ENCODE data around the gene LCP2. TPM values are rescaled to one million over a fixed set of nuclear protein-coding genes. Genes with fewer than 3 reads are reported as not detected.
A peak's percentile ranks its signal among the peaks of the same experiment; 100 is the strongest.

LCP2 gene
- total RNA-seq, 6 donors from 2014 or later = 43.0 to 148 (median 68.6) TPM

GRCh38 chr5:170288551-170288950, 9.0 kb downstream of the LCP2 start:
- Histone ChIP-seq H3K4me1 (peaks cover 40 to 57% (median 44%) of the 10 kb centered on the region in 4 donors), H3K27me3 (no peaks in the 10 kb centered on the region), H3K27ac (peak overlapping the region; percentile 32 to 68 (median 56)), H3K4me3 (no peak overlapping the region), H3K9me3 (peaks cover 0 to 3% (median 0%) of the 10 kb centered on the region in 4 donors), H3K36me3 (peaks cover 0 to 66% (median 8%) of the 10 kb centered on the region in 4 donors)
- no peak for DNase-seq
- WGBS, 2 donors = 65 to 73% methylated on average over 3 of the region's 3 CpGs
- TF ChIP-seq CTCF (IDR thresholded peaks at IDR 0.05) (no peak), POLR2A (IDR thresholded peaks at IDR 0.05) (no peak), EP300 (IDR thresholded peaks at IDR 0.05) (no peak), POLR2AphosphoS5 (IDR thresholded peaks at IDR 0.05) (no peak)
- ATAC-seq (ENCODE audit: low FRiP score in 2 of 2) = no peak

GRCh38 chr5:170288151-170288550, 9.4 kb downstream of the LCP2 start:
- ATAC-seq (ENCODE audit: low FRiP score in 2 of 2) = no peak
- TF ChIP-seq POLR2AphosphoS5 (IDR thresholded peaks at IDR 0.05) (no peak), EP300 (IDR thresholded peaks at IDR 0.05) (no peak)
- DNase-seq = no peak
- WGBS, 2 donors = 58 to 71% methylated on average over 2 of the region's 2 CpGs
- Histone ChIP-seq H3K9me3 (peaks cover 0 to 3% (median 0%) of the 10 kb centered on the region in 4 donors), H3K27me3 (no peaks in the 10 kb centered on the region), H3K27ac (peak overlapping the region; percentile 32 to 68 (median 56)), H3K4me1 (peaks cover 40 to 55% (median 42%) of the 10 kb centered on the region in 4 donors), H3K36me3 (peaks cover 0 to 64% (median 9%) of the 10 kb centered on the region in 4 donors), H3K4me3 (no peak overlapping the region)

GRCh38 chr5:170287532-170287931, 10.0 kb downstream of the LCP2 start:
- no peak for DNase-seq
- H3K27ac ChIP-seq = peak overlapping the region in 3 of 4 donors; percentile 48 to 68 (median 65)

GRCh38 chr5:170286386-170286925, 11.1 kb downstream of the LCP2 start:
- WGBS, 2 donors = 76 to 82% methylated on average over 3 of the region's 3 CpGs
- H3K36me3 ChIP-seq = peaks cover 0 to 57% (median 5%) of the 10 kb centered on the region in 4 donors
- no peak overlapping the region for H3K4me3 ChIP-seq
- H3K27ac ChIP-seq = peak overlapping the region in 1 of 4 donors; percentile 16
- H3K9me3 ChIP-seq = peaks cover 0 to 3% (median 0%) of the 10 kb centered on the region in 4 donors
- no peak for DNase-seq
- no peaks in the 10 kb centered on the region for H3K27me3 ChIP-seq
- peaks cover 31 to 46% (median 34%) of the 10 kb centered on the region in 4 donors for H3K4me1 ChIP-seq
- TF ChIP-seq EP300 (IDR thresholded peaks at IDR 0.05) (no peak), POLR2AphosphoS5 (IDR thresholded peaks at IDR 0.05) (no peak), POLR2A (IDR thresholded peaks at IDR 0.05) (no peak), CTCF (IDR thresholded peaks at IDR 0.05) (no peak)
- ATAC-seq (ENCODE audit: low FRiP score in 2 of 2) = no peak

More at GRCh38 chr5:170287532-170287931, 10.0 kb downstream of the LCP2 start:
- peaks cover 0 to 58% (median 7%) of the 10 kb centered on the region in 4 donors for H3K36me3 ChIP-seq
- peaks cover 0 to 3% (median 0%) of the 10 kb centered on the region in 4 donors for H3K9me3 ChIP-seq
- peak in 1 of 4 donors; percentile 47 for TF ChIP-seq EP300 (IDR thresholded peaks at IDR 0.05)
- TF ChIP-seq POLR2AphosphoS5 (IDR thresholded peaks at IDR 0.05) = peak; percentile 67 to 68
- no peak for TF ChIP-seq CTCF (IDR thresholded peaks at IDR 0.05)
- TF ChIP-seq POLR2A (IDR thresholded peaks at IDR 0.05) = no peak
- H3K4me3 ChIP-seq = no peak overlapping the region
- peaks cover 35 to 51% (median 38%) of the 10 kb centered on the region in 4 donors for H3K4me1 ChIP-seq
- H3K27me3 ChIP-seq = no peaks in the 10 kb centered on the region
- WGBS, 2 donors = 24 to 25% methylated on average over 1 of the region's 1 CpG
- ATAC-seq (ENCODE audit: low FRiP score in 2 of 2) = peak; percentile 57 to 64

GRCh38 chr5:170285181-170285580, 12.4 kb downstream of the LCP2 start:
- Histone ChIP-seq H3K9me3 (peaks cover 0 to 1% (median 0%) of the 10 kb centered on the region in 4 donors), H3K4me1 (peaks cover 29 to 46% (median 34%) of the 10 kb centered on the region in 4 donors), H3K4me3 (no peak overlapping the region), H3K27me3 (no peaks in the 10 kb centered on the region), H3K36me3 (peaks cover 0 to 51% (median 4%) of the 10 kb centered on the region in 4 donors), H3K27ac (peak overlapping the region in 1 of 4 donors; percentile 7)
- no peak for DNase-seq
- no peak for TF ChIP-seq CTCF (IDR thresholded peaks at IDR 0.05)
- no peak for TF ChIP-seq EP300 (IDR thresholded peaks at IDR 0.05)
- no peak for TF ChIP-seq POLR2A (IDR thresholded peaks at IDR 0.05)
- TF ChIP-seq POLR2AphosphoS5 (IDR thresholded peaks at IDR 0.05) = no peak
- no peak for ATAC-seq (ENCODE audit: low FRiP score in 2 of 2)

Measured in upper lobe of left lung (tissue), 6 donors.